GM19240 (cell line): Measurements from ENCODE around the gene CCNE1.

Experiments used
- DNase-seq: peaks from one replicate; pipeline ENCODE4 v3.0.0; 2011; ENCODE audit warnings: low spot score; ENCODE audit not compliant: insufficient read length

The CCNE1 gene

GRCh38 chr19:29811125-29812079, at the start of gene CCNE1:
Gene CCNE1, plus strand, starts transcription at chr19:29811991. Its CDS starts 565 bp downstream, at chr19:29812556.
- peak; percentile 92 for DNase-seq

GRCh38 chr19:29763196-29763595, 48.6 kb upstream of the CCNE1 start:
- DNase-seq: no peak

- no peak for DNase-seq
Measured at GRCh38 chr19:29764361-29764760, 47.4 kb upstream of the CCNE1 start.

- DNase-seq: no peak
Measured at GRCh38 chr19:29766100-29766499, 45.7 kb upstream of the CCNE1 start.

GRCh38 chr19:29767039-29767735, 44.6 kb upstream of the CCNE1 start:
- no peak for DNase-seq

GRCh38 chr19:29768166-29768565, 43.6 kb upstream of the CCNE1 start:
- DNase-seq: no peak

- no peak for DNase-seq
Measured at GRCh38 chr19:29769997-29770396, 41.8 kb upstream of the CCNE1 start.

- DNase-seq: no peak
Measured at GRCh38 chr19:29770648-29771047, 41.1 kb upstream of the CCNE1 start.

- DNase-seq: peak; percentile 39
Measured at GRCh38 chr19:29771708-29772414, 39.9 kb upstream of the CCNE1 start.

GRCh38 chr19:29772696-29773095, 39.1 kb upstream of the CCNE1 start:
- no peak for DNase-seq

GRCh38 chr19:29773141-29773540, 38.6 kb upstream of the CCNE1 start:
- DNase-seq: no peak

GRCh38 chr19:29774126-29774525, 37.7 kb upstream of the CCNE1 start:
- DNase-seq: no peak

- DNase-seq: no peak
Measured at GRCh38 chr19:29777781-29778309, 33.9 kb upstream of the CCNE1 start.

GRCh38 chr19:29779921-29780320, 31.9 kb upstream of the CCNE1 start:
- DNase-seq: no peak

- no peak for DNase-seq
Measured at GRCh38 chr19:29781386-29782259, 30.2 kb upstream of the CCNE1 start.

GRCh38 chr19:29782260-29782580, 29.6 kb upstream of the CCNE1 start:
- DNase-seq: no peak

- no peak for DNase-seq
Measured at GRCh38 chr19:29783627-29784190, 28.1 kb upstream of the CCNE1 start.

- no peak for DNase-seq
Measured at GRCh38 chr19:29784598-29785223, 27.1 kb upstream of the CCNE1 start.

- no peak for DNase-seq
Measured at GRCh38 chr19:29785360-29785759, 26.4 kb upstream of the CCNE1 start.
